ENCODE results near the gene LETM1. TPM values are rescaled to one million over a fixed set of nuclear protein-coding genes. Genes with fewer than 3 reads are reported as not detected.
"Not testable (repeated sequence)": the region's sequence is repeated elsewhere in the genome, so short reads cannot be mapped to it uniquely, and the experiment has no call there.

Gene LETM1
- polyA plus RNA-seq, 1 experiment = 17.1 TPM

GRCh38 chr4:1837069-1837468, 18.9 kb downstream of the LETM1 start:
- ChIA-PET CTCF (no interaction called here), POLR2A (no interaction called here)
- Histone ChIP-seq H3K4me3 (ENCODE audit: low read depth, low read length) (no peak overlapping the region), H3K27me3 (ENCODE audit: control insufficient read depth, insufficient read depth, low read length) (no peaks in the 10 kb centered on the region), H3K36me3 (ENCODE audit: control insufficient read depth, insufficient read depth, low read length) (peaks cover 26% of the 10 kb centered on the region)
- no peak for DNase-seq (ENCODE audit: low read depth)
- TF ChIP-seq, protein P1, sequence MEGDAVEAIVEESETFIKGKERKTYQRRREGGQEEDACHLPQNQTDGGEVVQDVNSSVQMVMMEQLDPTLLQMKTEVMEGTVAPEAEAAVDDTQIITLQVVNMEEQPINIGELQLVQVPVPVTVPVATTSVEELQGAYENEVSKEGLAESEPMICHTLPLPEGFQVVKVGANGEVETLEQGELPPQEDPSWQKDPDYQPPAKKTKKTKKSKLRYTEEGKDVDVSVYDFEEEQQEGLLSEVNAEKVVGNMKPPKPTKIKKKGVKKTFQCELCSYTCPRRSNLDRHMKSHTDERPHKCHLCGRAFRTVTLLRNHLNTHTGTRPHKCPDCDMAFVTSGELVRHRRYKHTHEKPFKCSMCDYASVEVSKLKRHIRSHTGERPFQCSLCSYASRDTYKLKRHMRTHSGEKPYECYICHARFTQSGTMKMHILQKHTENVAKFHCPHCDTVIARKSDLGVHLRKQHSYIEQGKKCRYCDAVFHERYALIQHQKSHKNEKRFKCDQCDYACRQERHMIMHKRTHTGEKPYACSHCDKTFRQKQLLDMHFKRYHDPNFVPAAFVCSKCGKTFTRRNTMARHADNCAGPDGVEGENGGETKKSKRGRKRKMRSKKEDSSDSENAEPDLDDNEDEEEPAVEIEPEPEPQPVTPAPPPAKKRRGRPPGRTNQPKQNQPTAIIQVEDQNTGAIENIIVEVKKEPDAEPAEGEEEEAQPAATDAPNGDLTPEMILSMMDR (IDR thresholded peaks at IDR 0.05; ENCODE audit: insufficient read depth, low read depth, low read length) = no peak

- ChIA-PET POLR2A (no interaction called here), CTCF (no interaction called here)
- Histone ChIP-seq H3K36me3 (ENCODE audit: control insufficient read depth, insufficient read depth, low read length) (peaks cover 25% of the 10 kb centered on the region), H3K27me3 (ENCODE audit: control insufficient read depth, insufficient read depth, low read length) (no peaks in the 10 kb centered on the region), H3K4me3 (ENCODE audit: low read depth, low read length) (no peak overlapping the region)
- no peak for DNase-seq (ENCODE audit: low read depth)
- TF ChIP-seq, protein P1 (IDR thresholded peaks at IDR 0.05; ENCODE audit: insufficient read depth, low read depth, low read length) = no peak
Measured at GRCh38 chr4:1836650-1837049, 19.3 kb downstream of the LETM1 start.

GRCh38 chr4:1835836-1836235, 20.1 kb downstream of the LETM1 start:
- CTCF ChIA-PET = interaction anchor here (0.9 to 1.0 kb wide), 2 partner anchors 68 to 88 kb away, joined by 3 read pairs; no protein-coding TSS in a partner anchor
- peaks cover 28% of the 10 kb centered on the region for H3K36me3 ChIP-seq (ENCODE audit: control insufficient read depth, insufficient read depth, low read length)
- H3K4me3 ChIP-seq (ENCODE audit: low read depth, low read length); POLR2A ChIA-PET; DNase-seq (ENCODE audit: low read depth); H3K27me3 ChIP-seq (ENCODE audit: control insufficient read depth, insufficient read depth, low read length): not testable (repeated sequence)

- ChIA-PET CTCF (interaction anchor here (1.0 kb wide), 1 partner anchor 77 kb away, joined by 3 read pairs; no protein-coding TSS in a partner anchor), POLR2A (no interaction called here)
- Histone ChIP-seq H3K27me3 (ENCODE audit: control insufficient read depth, insufficient read depth, low read length) (no peaks in the 10 kb centered on the region), H3K4me3 (ENCODE audit: low read depth, low read length) (no peak overlapping the region), H3K36me3 (ENCODE audit: control insufficient read depth, insufficient read depth, low read length) (peaks cover 26% of the 10 kb centered on the region)
- TF ChIP-seq, protein P1 (IDR thresholded peaks at IDR 0.05; ENCODE audit: insufficient read depth, low read depth, low read length) = no peak
- DNase-seq (ENCODE audit: low read depth) = no peak
Measured at GRCh38 chr4:1834047-1834775, 21.7 kb downstream of the LETM1 start.

GRCh38 chr4:1833307-1834046, 22.5 kb downstream of the LETM1 start:
- no peak overlapping the region for H3K4me3 ChIP-seq (ENCODE audit: low read depth, low read length)
- TF ChIP-seq, protein P1 (IDR thresholded peaks at IDR 0.05; ENCODE audit: insufficient read depth, low read depth, low read length) = no peak
- peaks cover 23% of the 10 kb centered on the region for H3K36me3 ChIP-seq (ENCODE audit: control insufficient read depth, insufficient read depth, low read length)
- POLR2A ChIA-PET = no interaction called here
- H3K27me3 ChIP-seq (ENCODE audit: control insufficient read depth, insufficient read depth, low read length) = no peaks in the 10 kb centered on the region
- DNase-seq (ENCODE audit: low read depth) = no peak
- CTCF ChIA-PET = interaction anchor here (1.2 to 4.3 kb wide), 2 partner anchors 66 to 85 kb away, joined by 3 to 17 read pairs; no protein-coding TSS in a partner anchor
